HFFc6 (cell line): ENCODE results near the gene TNFSF13B. TPM values are rescaled to one million over a fixed set of nuclear protein-coding genes. Genes with fewer than 3 reads are reported as not detected.

Experiments
- DNase-seq: peaks from one replicate; pipeline ENCODE4 v3.0.0-alpha.2; 2018
- H3K27ac Mint-ChIP-seq: 2 replicates; pipeline ENCODE4 v1.8.0; 2020; ENCODE audit warnings: mild to moderate bottlenecking, mixed read lengths
- H3K27me3 Mint-ChIP-seq: 2 replicates; pipeline ENCODE4 v1.8.0; 2021; ENCODE audit warnings: mild to moderate bottlenecking, moderate library complexity, mixed read lengths; ENCODE audit not compliant: insufficient read depth
- H3K36me3 Mint-ChIP-seq: 2 replicates; pipeline ENCODE4 v1.8.0; 2021; ENCODE audit warnings: low read depth, mixed read lengths
- H3K4me1 Mint-ChIP-seq: 2 replicates; pipeline ENCODE4 v1.8.0; 2020; ENCODE audit warnings: low read depth, mixed read lengths
- H3K4me3 Mint-ChIP-seq: 2 replicates; pipeline ENCODE4 v1.8.0; 2020; ENCODE audit warnings: mild to moderate bottlenecking, moderate library complexity, mixed read lengths
- H3K9me3 Mint-ChIP-seq: 2 replicates; pipeline ENCODE4 v1.8.0; 2020; ENCODE audit warnings: mild to moderate bottlenecking, mixed read lengths
- CTCF ChIP-seq: fragments of 200-600 bp; sonication (generic); IDR thresholded peaks from 2 replicates; pipeline ENCODE4 v1.5.0; 2021; ENCODE audit warnings: antibody characterized with exemption, mild to moderate bottlenecking
- total RNA-seq, 6 experiments: library from RNA; stranded (reverse); fragmentation: NEBNext Ultra II Directional; extraction: Animal tissue kit (Norgen Biotek cat#: 25700); gene quantifications; 2 replicates in 1 of 6; 3 replicates in 5 of 6; pipeline ENCODE4 v1.2.3, GENCODE V29; 2021

The TNFSF13B gene
- total RNA-seq, 6 experiments from 2014 or later = 0.17 to 0.66 (median 0.25) TPM

GRCh38 chr13:108349269-108349668, 79.8 kb downstream of the TNFSF13B start:
- TF ChIP-seq CTCF = no peak
- no peak overlapping the region for H3K4me3 Mint-ChIP-seq
- no peaks in the 10 kb centered on the region; the same call in 1 of the 2 replicates for H3K36me3 Mint-ChIP-seq
- H3K9me3 Mint-ChIP-seq = no peaks in the 10 kb centered on the region
- DNase-seq = no peak
- H3K4me1 Mint-ChIP-seq = no peaks in the 10 kb centered on the region
- peaks cover 4% of the 10 kb centered on the region; the same call in 1 of the 2 replicates for H3K27me3 Mint-ChIP-seq
- H3K27ac Mint-ChIP-seq = no peak overlapping the region

GRCh38 chr13:108350579-108350978, 81.1 kb downstream of the TNFSF13B start:
- Mint-ChIP-seq H3K4me3 (no peak overlapping the region), H3K36me3 (no peaks in the 10 kb centered on the region; the same call in 1 of the 2 replicates), H3K4me1 (no peaks in the 10 kb centered on the region), H3K9me3 (no peaks in the 10 kb centered on the region), H3K27ac (no peak overlapping the region), H3K27me3 (peaks cover 4% of the 10 kb centered on the region; the same call in 1 of the 2 replicates)
- TF ChIP-seq CTCF = no peak
- no peak for DNase-seq

- Mint-ChIP-seq H3K27ac (no peak overlapping the region), H3K9me3 (no peaks in the 10 kb centered on the region), H3K4me3 (no peak overlapping the region), H3K27me3 (peaks cover 3% of the 10 kb centered on the region; the same call in 1 of the 2 replicates), H3K36me3 (no peaks in the 10 kb centered on the region; the same call in 1 of the 2 replicates), H3K4me1 (no peaks in the 10 kb centered on the region)
- DNase-seq = no peak
- TF ChIP-seq CTCF = no peak
These were observed 83.1 kb downstream of the TNFSF13B start for GRCh38 chr13:108352599-108352998.

GRCh38 chr13:108357228-108357627, 87.7 kb downstream of the TNFSF13B start:
- H3K4me1 Mint-ChIP-seq = no peaks in the 10 kb centered on the region
- H3K27me3 Mint-ChIP-seq = no peaks in the 10 kb centered on the region
- H3K9me3 Mint-ChIP-seq = no peaks in the 10 kb centered on the region; the same call in 1 of the 2 replicates
- no peak for DNase-seq
- no peaks in the 10 kb centered on the region; the same call in 1 of the 2 replicates for H3K36me3 Mint-ChIP-seq
- TF ChIP-seq CTCF = no peak
- no peak overlapping the region for H3K27ac Mint-ChIP-seq
- no peak overlapping the region for H3K4me3 Mint-ChIP-seq

Other genes with a start within 250 kb of the TNFSF13B start
- 10 to 100 TPM in 5 of 6 experiments, 1 to 10 TPM in 1; 9.2 to 11.4 (median 11.1) TPM for gene LIG4, start 54.2 kb upstream of the TNFSF13B start, total RNA-seq
- gene ABHD13, start 51.3 kb upstream of the TNFSF13B start, total RNA-seq = 1 to 10 TPM; 5.0 to 6.6 (median 6.3) TPM